NK-92 (cell line): ENCODE data around the gene B3GNT2.
"Not testable (repeated sequence)": the region's sequence is repeated elsewhere in the genome, so short reads cannot be mapped to it uniquely, and the experiment has no call there.

Experiments
- DNase-seq: peaks from one replicate; lab custom pipeline; 2025; ENCODE audit not compliant: unreplicated experiment; lab: John Stamatoyannopoulos, UW

Gene B3GNT2

DNA sequence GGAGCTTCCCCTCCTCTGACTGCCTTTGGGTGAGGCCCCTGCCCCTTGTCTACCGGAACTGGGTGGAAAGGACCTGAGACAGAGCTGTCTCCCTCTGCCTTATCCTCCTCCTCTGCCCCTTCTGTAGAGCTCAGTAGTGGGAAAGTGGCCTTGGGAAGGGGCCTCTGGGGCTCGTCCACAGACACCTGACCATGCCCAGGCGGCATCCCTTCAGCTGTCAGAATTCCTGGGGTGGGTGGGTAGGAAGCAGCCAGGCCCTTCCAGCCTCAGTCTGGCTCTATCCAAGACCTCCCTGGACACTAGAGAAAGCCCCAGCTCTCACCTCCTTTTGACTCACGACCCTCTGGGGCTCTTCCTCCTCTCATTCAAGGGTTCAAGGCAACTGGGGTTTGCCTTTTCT lies 35.6 kb downstream of the B3GNT2 start:
- DNase-seq: no peak

DNA sequence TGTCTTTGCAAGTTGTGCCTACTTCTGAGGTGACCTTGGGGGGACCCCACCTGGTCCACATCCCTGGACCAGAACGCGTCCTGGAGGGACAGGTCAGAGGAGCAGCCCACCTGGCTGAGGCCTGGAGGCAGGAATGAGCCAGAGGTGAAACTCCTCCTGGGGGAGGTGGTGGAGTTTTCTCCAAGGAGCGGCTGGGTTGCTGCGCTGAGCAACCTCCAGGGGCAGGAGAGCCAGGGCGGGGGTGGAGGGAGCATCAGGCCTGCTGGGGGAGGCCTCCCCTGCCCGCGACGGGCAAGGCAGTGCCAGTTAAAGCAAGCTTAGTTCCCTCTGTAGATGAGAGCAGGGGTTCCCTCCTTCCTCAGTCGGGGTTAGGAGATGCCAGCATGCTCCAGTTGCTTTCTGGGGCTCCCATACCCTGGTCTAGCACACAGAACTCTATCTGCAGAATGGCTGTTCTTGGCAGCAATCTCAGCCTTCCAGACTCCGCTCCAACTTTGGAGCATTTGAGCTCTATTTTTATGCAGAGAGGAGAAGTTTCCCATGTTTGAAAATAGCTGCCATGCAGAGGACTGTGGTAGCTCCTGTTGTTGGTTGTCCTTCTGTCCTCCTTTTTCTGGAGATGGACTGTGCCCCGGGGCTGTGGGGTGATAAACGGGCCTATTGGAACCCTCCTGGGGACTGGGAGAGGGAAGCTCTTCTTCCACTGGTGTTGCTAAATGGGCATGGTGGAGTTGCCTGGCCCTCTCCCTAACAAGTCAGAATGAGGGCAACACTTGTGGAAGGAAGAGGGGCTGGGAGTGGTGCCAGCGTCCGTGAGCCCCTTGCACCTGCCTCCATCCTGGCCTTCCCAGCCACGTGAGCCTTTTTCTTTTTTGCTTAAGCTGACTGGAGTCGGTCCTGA lies 39.1 kb downstream of the B3GNT2 start:
- no peak for DNase-seq

DNA sequence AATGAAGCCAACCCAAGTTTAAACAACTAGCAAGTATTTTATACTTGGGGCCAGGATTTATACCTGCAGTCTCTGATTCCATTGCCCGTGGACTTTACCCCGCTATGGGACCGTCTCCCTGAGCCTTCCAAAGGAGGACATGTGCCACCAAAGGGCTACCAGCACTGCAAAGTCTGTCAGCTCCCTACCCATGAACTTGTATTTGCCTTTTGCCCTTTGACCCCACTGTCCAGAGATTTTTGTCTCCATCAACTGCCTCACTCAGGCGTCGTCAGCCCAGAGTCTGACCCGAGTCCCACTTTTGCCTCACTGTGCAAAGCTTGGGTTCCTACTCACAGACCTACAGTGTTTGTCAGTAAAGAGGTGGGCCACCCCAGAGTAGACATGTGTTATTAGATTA lies 40.6 kb downstream of the B3GNT2 start:
- DNase-seq: no peak

DNA sequence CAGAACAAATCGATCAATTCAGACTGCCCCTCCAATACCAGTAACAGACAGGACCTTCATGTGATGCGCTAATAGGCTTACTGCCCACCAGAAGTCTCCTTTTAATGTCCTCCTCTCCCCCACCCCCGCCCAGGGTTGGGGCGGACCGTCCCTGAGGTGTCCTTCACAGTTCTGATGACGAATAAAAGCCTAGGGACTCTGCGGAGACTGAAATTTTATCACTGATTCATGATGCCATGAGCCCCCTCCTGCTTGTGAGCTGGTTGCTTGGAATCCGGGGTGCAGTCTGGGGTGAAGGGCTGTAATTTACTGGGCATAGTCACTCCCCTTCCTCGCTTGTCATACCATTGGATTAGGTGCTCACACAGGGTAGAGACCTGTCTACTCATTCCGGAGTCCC lies 42.3 kb downstream of the B3GNT2 start:
- DNase-seq: no peak

DNA sequence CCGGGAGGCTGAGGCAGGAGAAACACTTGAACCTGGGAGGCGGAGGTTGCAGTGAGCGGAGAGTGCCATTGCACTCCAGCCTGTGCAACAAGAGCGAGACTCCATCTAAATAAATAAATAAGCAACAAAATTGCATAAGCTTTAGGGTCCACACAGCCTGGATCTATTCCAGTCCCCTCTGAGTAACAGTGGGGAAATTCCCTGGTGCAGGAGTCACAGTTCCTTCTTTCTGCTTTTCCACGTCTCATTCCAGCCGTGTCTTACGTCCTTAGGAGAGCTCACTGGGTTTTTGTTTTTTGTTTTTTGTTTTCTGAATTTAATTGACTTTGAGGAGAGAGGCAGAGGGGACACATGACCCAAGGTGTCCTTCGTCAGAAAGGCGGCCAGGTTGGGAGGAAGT lies 44.6 kb downstream of the B3GNT2 start:
- no peak for DNase-seq

DNA sequence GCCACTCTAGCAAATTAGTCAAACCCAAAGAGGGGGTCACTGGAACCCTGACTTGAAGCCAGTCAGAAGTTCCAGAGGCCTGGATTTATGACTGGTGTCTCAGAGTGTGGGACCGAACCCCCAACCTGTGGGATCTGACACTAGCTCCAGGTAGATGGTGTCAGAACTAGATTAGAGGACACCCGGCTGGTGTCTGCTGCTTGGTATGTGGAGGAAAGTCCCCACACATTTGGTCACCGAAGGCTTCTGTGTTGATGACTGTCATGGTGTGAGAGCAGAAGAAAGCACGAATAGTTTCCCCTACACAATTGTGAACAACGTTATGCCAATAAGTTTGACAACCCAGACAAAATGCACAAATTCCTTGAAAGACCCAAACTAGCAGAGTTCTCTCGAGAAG lies 48.1 kb downstream of the B3GNT2 start:
- no peak for DNase-seq

DNA sequence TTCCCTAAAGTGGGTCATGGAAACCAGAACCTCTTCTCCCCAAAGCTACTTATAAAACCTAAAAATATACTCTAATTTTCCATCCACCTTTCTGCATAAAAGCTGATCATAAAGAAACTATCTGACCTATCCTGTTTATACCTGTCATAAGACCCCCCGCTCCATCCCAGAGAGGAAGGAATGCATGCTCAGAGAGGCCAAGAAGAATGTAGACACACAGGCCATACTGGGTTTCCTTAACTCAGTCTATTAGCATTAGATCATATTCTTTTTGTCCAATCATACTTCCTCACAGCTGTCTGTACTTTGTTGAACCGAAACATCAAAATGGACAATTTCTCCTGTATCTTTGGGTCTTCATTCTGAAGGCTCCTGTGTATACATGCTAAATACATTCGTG lies 52.3 kb downstream of the B3GNT2 start:
- DNase-seq: no peak

DNA sequence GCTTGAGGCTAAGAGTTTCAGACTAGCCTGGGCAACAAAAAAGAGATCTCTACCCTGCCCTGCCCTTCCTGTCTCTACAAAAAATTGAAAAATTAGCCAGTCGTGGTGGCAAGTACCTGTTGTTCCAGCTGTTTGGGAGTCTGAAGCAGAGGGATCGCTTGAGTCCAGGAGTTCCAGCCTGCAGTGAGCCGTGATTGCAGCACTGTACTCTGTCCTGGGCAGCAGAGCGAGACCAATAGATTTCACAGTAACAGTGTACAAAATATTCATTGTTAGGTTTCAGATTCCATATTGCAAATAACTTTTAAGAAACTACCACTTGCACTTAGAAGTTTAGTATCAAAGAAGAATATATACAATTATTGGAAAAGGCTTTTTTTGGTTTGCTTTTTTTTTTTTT lies 54.3 kb downstream of the B3GNT2 start:
- DNase-seq: no peak

DNA sequence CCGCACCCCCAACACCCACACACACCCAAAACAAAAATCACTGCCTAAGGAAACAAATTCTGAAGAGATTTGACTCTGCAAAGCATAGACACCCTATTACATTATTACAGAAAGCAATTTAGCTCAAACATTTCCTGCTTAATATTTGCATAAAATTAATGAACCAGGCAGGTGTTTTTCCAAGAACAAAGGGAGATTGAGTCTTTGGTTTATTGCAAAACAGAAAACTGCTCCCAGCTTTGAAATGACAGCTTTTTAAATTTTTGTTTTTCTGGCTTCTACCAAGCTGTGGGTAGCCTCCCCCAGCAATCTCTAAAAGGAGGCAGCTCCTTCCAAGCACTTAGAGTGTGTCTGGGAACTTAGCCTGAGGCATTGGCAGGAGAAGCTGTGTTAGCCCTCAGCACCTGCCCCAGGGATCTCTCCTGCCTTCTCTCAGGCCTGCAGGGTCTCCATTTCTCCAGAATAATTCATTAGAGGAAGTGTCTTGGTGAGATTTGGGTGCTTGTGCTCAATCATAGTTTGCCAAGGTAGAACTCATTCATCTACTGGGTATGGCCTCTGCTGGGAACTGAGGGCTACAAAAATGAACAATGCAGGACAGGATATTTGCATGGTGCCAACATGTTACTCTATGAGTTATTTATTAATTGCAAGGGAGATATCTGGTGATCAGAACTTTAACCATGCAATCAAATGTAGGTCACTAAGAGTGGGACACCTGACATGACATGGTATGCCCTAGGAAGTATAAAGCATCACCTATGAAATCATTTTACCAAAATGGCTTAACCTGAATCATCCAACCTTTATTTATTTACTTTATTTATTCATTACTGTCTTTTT lies 58.7 kb downstream of the B3GNT2 start:
- DNase-seq: no peak

DNA sequence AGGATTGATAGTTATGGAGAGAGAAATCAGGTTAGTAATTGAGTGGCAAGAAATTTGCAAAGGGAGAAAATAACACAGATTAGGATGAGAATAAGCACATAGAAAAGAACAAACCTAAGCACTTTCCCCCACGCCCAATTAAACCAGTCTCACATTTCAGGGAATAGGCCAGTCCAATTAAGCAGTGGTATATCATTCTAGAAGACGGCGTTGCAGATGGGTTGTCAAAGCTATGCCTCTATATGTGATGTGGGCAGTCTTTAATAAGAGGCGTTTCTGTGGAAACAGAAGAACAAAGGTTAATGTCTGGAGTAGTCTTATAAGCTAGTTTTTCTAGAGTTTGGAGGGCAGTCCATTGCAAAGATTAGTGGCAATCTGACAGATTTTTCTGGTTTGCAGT lies 61.6 kb downstream of the B3GNT2 start:
- DNase-seq: no peak

DNA sequence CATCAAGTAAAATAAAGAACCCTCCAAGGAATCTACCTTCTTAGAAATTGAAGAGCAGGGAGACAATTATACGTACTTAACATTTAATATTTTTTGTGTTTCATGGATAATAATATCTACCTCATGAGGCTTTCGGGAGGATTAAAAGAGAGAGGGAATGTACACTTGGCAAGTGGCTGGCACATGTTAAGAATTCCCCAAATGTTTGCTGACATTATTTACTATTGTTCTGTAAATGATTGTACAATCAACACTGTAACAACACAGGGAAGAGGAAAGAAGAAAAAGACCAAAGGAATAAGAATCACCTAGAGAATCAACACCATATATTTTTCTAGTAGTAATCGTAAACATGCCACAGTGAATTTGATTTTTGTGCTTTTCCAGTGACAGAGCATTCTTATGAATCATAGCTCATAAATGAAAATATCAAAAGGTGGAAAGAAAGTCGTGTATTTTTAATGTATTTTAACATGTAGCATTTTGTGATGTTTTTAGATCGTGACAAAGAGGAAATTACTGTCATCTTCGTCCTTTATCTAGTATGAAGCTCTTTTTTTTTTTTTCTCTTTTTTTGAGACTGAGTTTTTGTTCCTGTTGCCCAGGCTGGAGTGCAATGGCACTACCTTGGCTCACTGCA lies 67.3 kb downstream of the B3GNT2 start:
- DNase-seq: no peak

DNA sequence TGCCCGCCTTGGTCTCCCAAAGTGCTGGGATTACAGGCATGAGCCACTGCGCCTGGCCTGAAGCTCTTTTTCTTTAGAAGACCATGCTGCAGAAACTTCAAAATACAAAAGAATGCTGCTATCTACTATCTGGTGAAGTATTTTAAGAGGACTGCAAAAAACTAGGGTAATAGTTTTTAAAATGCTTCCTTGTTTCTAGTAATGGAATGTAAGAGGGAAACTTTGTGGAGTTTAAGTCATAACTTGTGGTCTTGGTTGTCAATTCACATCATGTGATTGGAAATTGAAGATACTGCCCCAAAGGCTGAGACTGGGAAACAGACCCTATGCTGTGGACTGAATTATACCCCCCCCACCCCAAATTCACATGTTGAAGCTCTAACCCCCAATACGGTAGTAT lies 68.3 kb downstream of the B3GNT2 start:
- DNase-seq: no peak

DNA sequence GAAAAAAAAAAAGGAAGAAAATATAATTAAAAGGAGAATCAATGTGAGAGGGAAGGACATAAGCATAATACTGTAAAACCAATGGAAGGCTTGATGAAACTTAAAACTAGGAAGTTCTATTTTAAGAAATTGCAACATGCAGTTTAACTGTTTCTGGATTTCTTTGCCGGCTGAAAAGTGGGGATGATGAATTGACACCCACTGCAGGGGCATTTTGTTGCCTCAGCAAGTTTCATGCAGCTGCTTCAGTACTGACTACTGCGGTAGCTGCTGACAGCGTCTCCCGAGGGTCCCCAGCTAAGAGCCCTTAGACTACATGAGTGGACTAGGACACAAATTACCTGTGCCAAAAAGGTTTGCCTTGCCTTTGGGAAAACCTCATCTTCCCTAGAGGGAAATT lies 69.2 kb downstream of the B3GNT2 start:
- no peak for DNase-seq

DNA sequence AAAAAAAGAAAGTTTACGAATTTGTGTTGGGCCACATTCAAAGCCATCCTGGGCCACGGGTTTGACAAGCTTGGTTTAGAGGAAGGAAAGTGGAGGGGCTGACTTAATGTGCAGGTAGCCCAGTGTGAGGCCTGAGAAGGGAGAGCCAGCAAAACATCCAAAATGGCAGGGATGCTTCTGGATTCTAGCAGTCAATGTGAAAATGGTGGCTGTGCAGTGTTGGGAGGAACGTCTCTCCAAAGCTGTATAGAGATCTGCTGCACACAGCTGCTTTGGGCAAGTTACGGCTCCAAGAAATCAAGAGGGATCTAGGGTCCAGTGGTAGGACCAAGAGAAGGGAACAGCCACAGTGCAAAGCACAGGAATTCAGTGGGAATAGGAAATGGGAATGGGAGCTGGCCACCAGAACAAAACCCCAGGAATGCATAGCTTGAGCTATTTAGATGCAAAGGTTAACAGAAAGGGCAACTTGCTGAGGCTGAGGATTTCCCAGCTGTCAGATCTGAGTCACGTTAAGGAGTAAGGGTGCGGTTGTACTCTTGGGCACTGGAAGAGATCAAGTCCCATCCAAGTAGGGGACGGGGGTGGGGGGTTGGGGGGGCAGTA lies 70.6 kb downstream of the B3GNT2 start:
- DNase-seq: no peak

DNA sequence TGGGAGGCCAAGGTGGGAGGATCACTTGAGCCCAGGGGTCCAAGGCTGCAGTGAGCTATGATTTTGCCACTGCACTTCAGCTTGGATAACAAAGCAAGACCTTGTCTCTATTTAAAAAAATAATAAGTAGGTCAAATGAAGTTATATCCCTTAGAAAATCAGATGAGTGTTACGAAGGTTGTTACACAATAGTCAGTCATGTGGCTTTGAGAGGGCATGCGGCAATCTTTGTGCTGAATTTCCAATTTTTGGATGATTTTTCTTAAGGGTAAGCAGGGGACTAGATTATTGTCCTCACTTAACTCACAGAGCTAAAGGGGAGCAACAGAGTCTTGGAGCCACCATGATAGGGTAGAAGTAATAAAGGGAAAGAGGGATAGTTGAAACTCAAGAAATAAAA lies 71.8 kb downstream of the B3GNT2 start:
- DNase-seq: no peak

DNA sequence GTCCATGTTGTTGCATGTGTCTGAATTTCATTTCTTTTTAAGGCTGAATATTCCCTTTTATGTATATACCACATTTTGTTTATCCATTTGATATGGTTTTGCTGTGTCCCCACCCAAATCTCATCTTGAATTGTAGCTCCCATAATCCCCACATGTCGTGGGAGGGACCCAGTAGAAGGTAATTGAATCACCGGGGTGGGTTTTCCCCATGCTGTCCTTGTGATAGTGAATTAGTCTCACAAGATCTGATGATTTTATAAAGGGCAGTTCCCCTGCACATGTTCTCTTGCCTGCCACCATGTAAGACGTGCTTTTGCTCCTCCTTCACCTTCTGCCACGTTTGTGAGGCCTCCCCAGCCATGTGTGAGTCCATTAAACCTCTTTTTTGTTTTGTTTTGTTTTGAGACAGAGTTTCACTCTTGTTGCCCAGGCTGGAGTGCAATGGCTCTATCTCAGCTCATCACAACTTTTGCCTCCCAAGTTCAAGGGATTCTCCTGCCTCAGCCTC lies 72.8 kb downstream of the B3GNT2 start:
- DNase-seq: not testable (repeated sequence)

DNA sequence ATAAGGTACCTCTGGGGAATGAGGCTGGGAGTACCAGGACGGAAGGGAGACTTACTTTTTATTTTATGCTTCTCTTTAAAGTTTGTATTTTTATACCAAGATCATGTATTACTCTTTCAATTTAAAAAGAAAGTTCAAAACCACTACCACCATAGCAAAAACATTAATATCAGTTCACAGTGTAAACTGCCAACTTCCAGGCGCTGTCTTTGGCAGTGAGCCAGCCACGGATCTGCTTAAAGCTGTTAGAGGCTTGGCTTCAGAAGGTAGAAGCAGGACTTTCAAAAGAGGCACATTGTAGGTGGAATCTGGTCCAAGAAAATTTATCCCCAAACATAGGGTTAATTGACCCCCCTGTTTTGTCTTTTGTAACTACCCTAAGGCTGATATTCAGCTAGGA lies 74.8 kb downstream of the B3GNT2 start:
- DNase-seq: no peak
